Breast epithelium (tissue), 4 donors: ENCODE data around the gene KANSL2. TPM values are rescaled to one million over a fixed set of nuclear protein-coding genes. Genes with fewer than 3 reads are reported as not detected.

Experiments
- DNase-seq, 2 donors: peaks; one replicate each; pipeline ENCODE4 v3.0.0-alpha.2; 2019; ENCODE audit warnings: low spot score in 2 of 2
- H3K27ac ChIP-seq, 2 donors: fragments of 200-600 bp; sonication (generic) in 1 of 2; one replicate each; pipeline ENCODE4 v1.5.1; 2016 to 2019; ENCODE audit warnings: mild to moderate bottlenecking in 1 of 2
- H3K27me3 ChIP-seq, 2 donors: fragments of 200-600 bp; sonication (generic) in 1 of 2; one replicate each; pipeline versions ENCODE4 v1.5.1 to v1.6.0; 2017 to 2019; ENCODE audit warnings: control low read depth in 1 of 2, mild to moderate bottlenecking in 1 of 2
- H3K36me3 ChIP-seq: fragments of 200-600 bp; one replicate; pipeline ENCODE4 v1.5.1; 2019
- H3K4me1 ChIP-seq, 2 donors: fragments of 200-600 bp; sonication (generic); one replicate each; pipeline ENCODE4 v1.5.1; 2016 to 2019; ENCODE audit warnings: control low read depth in 1 of 2
- H3K4me3 ChIP-seq, 3 donors: fragments of 200-600 bp; sonication (generic); 1 replicate in 2 of 3; 2 replicates in 1 of 3; pipeline ENCODE4 v1.5.1; 2016 to 2019; ENCODE audit warnings: mild to moderate bottlenecking in 3 of 3, moderate library complexity in 2 of 3
- H3K9me3 ChIP-seq, 2 donors: fragments of 200-600 bp; sonication (generic) in 1 of 2; one replicate each; pipeline ENCODE4 v1.5.1; 2016 to 2019; ENCODE audit warnings: control low read depth in 1 of 2
- CTCF ChIP-seq, 3 donors: fragments of 450-650 bp; IDR thresholded peaks; one replicate each; pipeline ENCODE4 v1.5.1; 2016 to 2017; ENCODE audit warnings: antibody characterized with exemption in 3 of 3, mild to moderate bottlenecking in 3 of 3, moderate library complexity in 3 of 3
- POLR2A ChIP-seq: fragments of 450-650 bp; IDR thresholded peaks from one replicate; pipeline ENCODE4 v1.6.1; 2016; ENCODE audit warnings: antibody characterized with exemption, mild to moderate bottlenecking, moderate library complexity
- POLR2AphosphoS5 ChIP-seq, 3 donors: sonication (generic); formaldehyde crosslinking; IDR thresholded peaks; one replicate each; pipeline ENCODE4 v1.6.1; 2017; ENCODE audit warnings: antibody characterized with exemption in 3 of 3
- intact Hi-C: fragments of 100-400 bp; cut with DNase I; formaldehyde crosslinking; loops from one replicate; pipeline ENCODE4 v1.15.1; 2023; ENCODE audit warnings: low total_unique reads
- total RNA-seq, 3 donors: library from RNA; depleted of rRNA; stranded (reverse); fragments of >200 nt; gene quantifications; one replicate each; pipeline ENCODE4 v1.1.0, GENCODE V29; 2016

KANSL2 gene
- total RNA-seq, 3 donors from 2014 or later = 48.0 to 113 (median 76.4) TPM

DNA sequence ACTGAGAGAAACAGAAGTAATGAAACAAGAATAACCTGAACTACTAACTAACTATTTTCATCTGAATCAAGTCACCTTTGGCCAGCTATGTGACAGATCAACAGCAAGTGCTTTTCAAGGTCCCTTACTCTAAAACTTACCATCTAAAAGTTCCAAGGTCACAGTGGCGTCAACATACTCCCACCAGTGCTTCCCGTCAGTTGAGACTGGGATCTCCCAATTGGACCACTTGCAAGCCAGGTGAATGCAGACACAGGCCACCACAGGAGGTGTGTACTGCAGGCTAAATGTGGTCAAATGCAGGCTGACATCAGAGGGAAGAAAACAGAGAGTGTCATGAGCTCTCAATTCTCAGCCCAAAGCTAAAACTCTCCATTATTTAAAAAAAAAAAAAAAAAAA is 13.8 kb upstream of the KANSL2 start:
- intact Hi-C loops = no loop called here

DNA sequence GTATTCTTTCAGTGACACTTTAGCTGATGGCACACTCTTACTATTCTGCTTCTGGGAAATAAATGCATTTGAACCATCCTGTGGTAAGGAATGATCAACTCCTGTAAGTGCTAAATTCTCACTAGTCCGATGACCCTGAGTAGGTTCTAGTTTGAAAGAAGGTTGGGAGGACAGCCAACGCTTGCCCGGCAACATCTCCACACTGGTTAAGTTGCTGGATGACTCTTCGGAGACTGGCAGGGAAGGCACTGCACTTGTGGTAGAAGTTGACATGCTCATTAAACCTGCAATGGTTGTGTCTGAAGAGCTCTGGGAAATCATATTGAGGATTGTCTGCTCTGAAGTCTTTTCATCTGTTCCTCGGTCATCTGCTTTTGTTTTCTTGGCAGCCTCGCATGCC is 12.0 kb upstream of the KANSL2 start:
- Histone ChIP-seq H3K4me3 (no peak overlapping the region), H3K4me1 (no peaks in the 10 kb centered on the region), H3K9me3 (no peaks in the 10 kb centered on the region), H3K27me3 (no peaks in the 10 kb centered on the region), H3K27ac (no peak overlapping the region), H3K36me3 (peaks cover 18% of the 10 kb centered on the region)
- TF ChIP-seq POLR2AphosphoS5 (IDR thresholded peaks at IDR 0.05) (no peak), CTCF (IDR thresholded peaks at IDR 0.05) (no peak), POLR2A (no peak)
- DNase-seq = no peak
- intact Hi-C loops = no loop called here

More for the DNA sequence above, 13.8 kb upstream of the KANSL2 start:
- TF ChIP-seq CTCF (IDR thresholded peaks at IDR 0.05) = no peak
- no peak for TF ChIP-seq POLR2A
- no peak for TF ChIP-seq POLR2AphosphoS5 (IDR thresholded peaks at IDR 0.05)
- Histone ChIP-seq H3K36me3 (peaks cover 18% of the 10 kb centered on the region), H3K27me3 (no peaks in the 10 kb centered on the region), H3K9me3 (no peaks in the 10 kb centered on the region), H3K27ac (no peak overlapping the region), H3K4me1 (no peaks in the 10 kb centered on the region), H3K4me3 (no peak overlapping the region)
- DNase-seq = no peak

GRCh38 chr12:48693572-48693971 is 11.5 kb upstream of the KANSL2 start:
- H3K9me3 ChIP-seq = no peaks in the 10 kb centered on the region
- intact Hi-C loops = no loop called here
- H3K4me3 ChIP-seq = no peak overlapping the region
- H3K36me3 ChIP-seq = peaks cover 18% of the 10 kb centered on the region
- no peaks in the 10 kb centered on the region for H3K4me1 ChIP-seq
- TF ChIP-seq POLR2A (no peak), CTCF (IDR thresholded peaks at IDR 0.05) (no peak), POLR2AphosphoS5 (IDR thresholded peaks at IDR 0.05) (no peak)
- no peaks in the 10 kb centered on the region for H3K27me3 ChIP-seq
- DNase-seq = no peak
- H3K27ac ChIP-seq = no peak overlapping the region

- no peaks in the 10 kb centered on the region for H3K27me3 ChIP-seq
- peaks cover 18% of the 10 kb centered on the region for H3K36me3 ChIP-seq
- no peak overlapping the region for H3K27ac ChIP-seq
- no peaks in the 10 kb centered on the region for H3K9me3 ChIP-seq
- no peak for DNase-seq
- H3K4me1 ChIP-seq = no peaks in the 10 kb centered on the region
- intact Hi-C loops = no loop called here
- no peak overlapping the region for H3K4me3 ChIP-seq
- TF ChIP-seq POLR2A (no peak), CTCF (IDR thresholded peaks at IDR 0.05) (no peak), POLR2AphosphoS5 (IDR thresholded peaks at IDR 0.05) (no peak)
Observed at GRCh38 chr12:48691826-48692487, 9.9 kb upstream of the KANSL2 start.

GRCh38 chr12:48690990-48691389 is 9.0 kb upstream of the KANSL2 start:
- Histone ChIP-seq H3K4me3 (no peak overlapping the region), H3K36me3 (peaks cover 18% of the 10 kb centered on the region)
- no peak for DNase-seq

More at GRCh38 chr12:48690990-48691389, 9.0 kb upstream of the KANSL2 start:
- TF ChIP-seq POLR2AphosphoS5 (IDR thresholded peaks at IDR 0.05) (no peak), POLR2A (no peak)
- Histone ChIP-seq H3K4me1 (no peaks in the 10 kb centered on the region), H3K27ac (no peak overlapping the region), H3K27me3 (no peaks in the 10 kb centered on the region), H3K9me3 (no peaks in the 10 kb centered on the region)
- intact Hi-C loops = no loop called here
